MCF 10A (cell line): Measurements from ENCODE around the gene PLIN5. TPM values are rescaled to one million over a fixed set of nuclear protein-coding genes. Genes with fewer than 3 reads are reported as not detected.

Experiments
- BruUV-seq: library from RNA; stranded (reverse); fragments of 400-500 nt; replicated peaks from 2 replicates; lab custom pipeline; 2021; lab: Mats Ljungman, UMichigan
- CTCF ChIA-PET: fragments of 300-600 bp; sonication (Branson Sonifier 250); formaldehyde crosslinking; extraction: SDS; loops from one replicate; lab custom pipeline; 2021; ENCODE audit warnings: antibody characterized with exemption, inconsistent platforms; lab: Yijun Ruan, JAX
- POLR2A ChIA-PET: fragments of 300-600, 350-650 bp; sonication (Branson Sonifier 250); formaldehyde crosslinking; extraction: SDS; loops from one replicate; lab custom pipeline; 2020; ENCODE audit warnings: antibody characterized with exemption, inconsistent platforms; lab: Yijun Ruan, JAX
- DNase-seq: peaks from one replicate; pipeline ENCODE4 v3.0.0-alpha.2; 2018; ENCODE audit not compliant: unreplicated experiment
- H3K27ac Mint-ChIP-seq: one replicate; pipeline ENCODE4 v1.8.0; 2022; ENCODE audit warnings: mild to moderate bottlenecking, low read depth, mixed read lengths; ENCODE audit not compliant: unreplicated experiment
- H3K27me3 Mint-ChIP-seq: one replicate; pipeline ENCODE4 v1.8.0; 2022; ENCODE audit warnings: mixed read lengths; ENCODE audit not compliant: insufficient read depth, unreplicated experiment
- H3K36me3 Mint-ChIP-seq: one replicate; pipeline ENCODE4 v1.8.0; 2022; ENCODE audit warnings: mild to moderate bottlenecking, moderate library complexity, mixed read lengths; ENCODE audit not compliant: insufficient read depth, unreplicated experiment
- H3K4me1 Mint-ChIP-seq: one replicate; pipeline ENCODE4 v1.8.0; 2022; ENCODE audit warnings: mixed read lengths; ENCODE audit not compliant: insufficient read depth, unreplicated experiment
- H3K4me3 Mint-ChIP-seq: one replicate; pipeline ENCODE4 v1.8.0; 2022; ENCODE audit warnings: mild to moderate bottlenecking, moderate library complexity, mixed read lengths; ENCODE audit not compliant: unreplicated experiment
- H3K9me3 Mint-ChIP-seq: one replicate; pipeline ENCODE4 v1.8.0; 2022; ENCODE audit warnings: mixed read lengths; ENCODE audit not compliant: unreplicated experiment
- intact Hi-C: fragments of 100-400 bp; cut with micrococcal nuclease; formaldehyde crosslinking; loops from 2 replicates; pipeline ENCODE4 v1.14.1; 2022
- total RNA-seq: library from RNA; stranded (reverse); gene quantifications from 2 replicates; pipeline ENCODE4 v1.2.3, GENCODE V29; 2022
- TF ChIP-seq, protein P1 (sequence below): fragments of 200-600 bp; IDR thresholded peaks from one replicate; pipeline ENCODE4 v1.8.0; 2022; ENCODE audit warnings: antibody characterized with exemption, mild to moderate bottlenecking; ENCODE audit not compliant: unreplicated experiment

PLIN5 gene
- total RNA-seq, 1 experiment from 2014 or later: not detected

DNA sequence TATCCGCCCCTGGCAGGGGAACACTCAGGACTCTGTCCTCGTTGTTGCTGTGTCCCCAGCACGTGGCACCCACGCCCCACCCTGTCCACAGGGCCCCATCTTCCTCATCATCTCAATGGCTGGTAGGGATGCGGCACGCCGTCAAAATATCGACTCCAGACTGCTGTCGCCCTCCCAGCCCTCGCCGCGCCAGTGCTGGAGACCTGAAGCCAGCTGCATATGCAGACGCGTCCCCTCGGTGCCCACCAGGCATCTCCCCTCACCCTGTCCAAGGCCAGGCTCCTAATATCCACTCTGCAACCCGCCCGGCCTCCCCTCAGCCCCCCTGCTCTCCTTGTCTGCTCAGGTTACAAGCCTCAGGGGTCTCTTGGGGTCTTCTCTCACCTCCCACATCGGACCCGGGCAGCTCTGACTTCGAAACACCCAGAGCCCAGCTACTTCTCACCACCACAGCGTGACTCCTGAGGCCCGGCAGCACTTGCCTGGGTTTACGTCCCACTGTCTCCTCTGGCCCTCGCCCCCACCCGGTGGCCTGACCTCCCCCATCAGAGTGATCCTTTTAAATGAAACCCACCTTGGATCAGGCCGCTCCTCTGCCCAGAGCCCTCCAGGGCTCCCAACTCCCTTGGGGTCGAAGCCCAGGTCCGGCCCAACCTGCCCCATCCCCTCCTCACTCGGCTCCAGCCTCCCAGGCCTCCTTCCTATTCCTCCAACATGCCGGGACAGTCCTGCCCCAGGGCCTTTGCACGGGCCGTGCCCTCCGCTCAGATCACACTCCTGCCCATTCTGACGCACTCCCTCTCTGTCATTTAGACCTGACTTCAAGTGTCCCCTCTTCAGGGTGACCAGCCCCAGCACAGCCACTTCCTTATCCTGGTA, 29.2 kb downstream of the PLIN5 start:
- H3K9me3 Mint-ChIP-seq: no peaks in the 10 kb centered on the region
- TF ChIP-seq, protein P1, sequence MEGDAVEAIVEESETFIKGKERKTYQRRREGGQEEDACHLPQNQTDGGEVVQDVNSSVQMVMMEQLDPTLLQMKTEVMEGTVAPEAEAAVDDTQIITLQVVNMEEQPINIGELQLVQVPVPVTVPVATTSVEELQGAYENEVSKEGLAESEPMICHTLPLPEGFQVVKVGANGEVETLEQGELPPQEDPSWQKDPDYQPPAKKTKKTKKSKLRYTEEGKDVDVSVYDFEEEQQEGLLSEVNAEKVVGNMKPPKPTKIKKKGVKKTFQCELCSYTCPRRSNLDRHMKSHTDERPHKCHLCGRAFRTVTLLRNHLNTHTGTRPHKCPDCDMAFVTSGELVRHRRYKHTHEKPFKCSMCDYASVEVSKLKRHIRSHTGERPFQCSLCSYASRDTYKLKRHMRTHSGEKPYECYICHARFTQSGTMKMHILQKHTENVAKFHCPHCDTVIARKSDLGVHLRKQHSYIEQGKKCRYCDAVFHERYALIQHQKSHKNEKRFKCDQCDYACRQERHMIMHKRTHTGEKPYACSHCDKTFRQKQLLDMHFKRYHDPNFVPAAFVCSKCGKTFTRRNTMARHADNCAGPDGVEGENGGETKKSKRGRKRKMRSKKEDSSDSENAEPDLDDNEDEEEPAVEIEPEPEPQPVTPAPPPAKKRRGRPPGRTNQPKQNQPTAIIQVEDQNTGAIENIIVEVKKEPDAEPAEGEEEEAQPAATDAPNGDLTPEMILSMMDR: no peak
- no TSS peak for BruUV-seq
- H3K36me3 Mint-ChIP-seq: peaks cover 10% of the 10 kb centered on the region
- intact Hi-C loops: no loop called here
- ChIA-PET POLR2A (interaction anchor here (0.6 to 0.8 kb wide), 2 partner anchors 74 to 466 kb away, joined by 3 to 4 read pairs; no protein-coding TSS in a partner anchor), CTCF (interaction anchor here (0.8 kb wide), 1 partner anchor 19 kb away, joined by 3 read pairs; no protein-coding TSS in a partner anchor)
- no peak overlapping the region for H3K27ac Mint-ChIP-seq
- no peak overlapping the region for H3K4me3 Mint-ChIP-seq
- DNase-seq: no peak
- no peaks in the 10 kb centered on the region for H3K27me3 Mint-ChIP-seq
- peaks cover 10% of the 10 kb centered on the region for H3K4me1 Mint-ChIP-seq

DNA sequence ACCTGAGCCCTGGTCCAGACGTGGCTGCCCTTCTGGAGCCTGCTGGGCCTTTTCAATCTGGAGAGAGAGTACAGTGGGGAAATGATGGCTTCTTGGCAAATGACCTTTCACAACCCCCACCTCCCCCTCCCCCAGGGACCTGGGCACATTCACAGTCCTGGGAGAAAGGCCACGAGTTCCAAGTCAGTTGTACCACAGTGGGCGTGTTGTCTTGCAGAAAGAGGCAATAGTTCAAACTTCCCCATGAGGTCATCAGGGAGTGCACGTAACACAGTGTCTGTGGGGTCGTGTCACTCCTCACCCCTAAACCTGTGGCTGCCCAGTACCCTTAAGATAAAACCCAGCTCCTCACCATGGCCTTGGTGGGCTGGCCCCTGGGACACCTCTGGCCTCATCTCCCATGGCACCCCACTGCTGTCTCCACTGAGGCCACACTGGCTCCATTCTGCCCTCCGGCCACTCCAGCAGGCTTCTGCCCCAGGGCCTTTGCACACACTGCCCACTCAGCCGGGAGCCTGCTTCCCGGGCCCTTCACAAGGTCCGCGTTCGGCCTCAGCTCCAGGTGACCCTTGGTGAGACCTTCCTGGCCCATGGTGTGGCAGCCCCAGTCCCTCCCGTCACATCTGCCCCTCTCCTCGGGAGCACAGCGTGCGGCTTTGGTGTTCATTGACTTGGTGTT, 30.0 kb downstream of the PLIN5 start:
- TF ChIP-seq, protein P1: no peak
- Mint-ChIP-seq H3K4me3 (no peak overlapping the region), H3K27ac (no peak overlapping the region), H3K27me3 (no peaks in the 10 kb centered on the region), H3K4me1 (peaks cover 10% of the 10 kb centered on the region), H3K9me3 (no peaks in the 10 kb centered on the region), H3K36me3 (peaks cover 17% of the 10 kb centered on the region)
- CTCF ChIA-PET: interaction anchor here (0.7 to 3.4 kb wide), 3 partner anchors 10 to 94 kb away, joined by 3 to 12 read pairs (median 9); no protein-coding TSS in a partner anchor
- DNase-seq: no peak
- POLR2A ChIA-PET: no interaction called here
- BruUV-seq: no TSS peak
- intact Hi-C loops: no loop called here

DNA sequence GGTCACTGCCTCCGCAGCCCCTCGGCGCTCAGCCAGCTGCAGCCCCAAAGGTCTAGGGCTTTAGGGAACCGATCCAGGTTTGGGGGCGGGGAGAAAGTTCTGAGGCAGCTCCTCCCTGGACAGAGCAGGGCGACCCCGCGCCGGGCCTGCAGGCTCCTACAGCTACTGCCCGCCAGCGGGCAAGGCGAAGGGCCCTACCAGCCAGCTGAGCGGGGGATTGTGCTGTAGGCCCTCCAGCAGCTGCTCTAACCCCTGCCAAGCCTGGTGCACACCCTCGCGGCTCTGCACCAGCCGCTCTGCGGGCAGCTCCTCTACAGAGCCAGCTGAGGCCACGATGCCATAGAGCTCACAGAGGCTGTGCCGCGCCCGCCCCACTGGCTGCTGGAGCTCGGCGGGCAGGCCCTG, 30.7 kb downstream of the PLIN5 start:
- TF ChIP-seq, protein P1: no peak
- H3K4me3 Mint-ChIP-seq: no peak overlapping the region
- intact Hi-C loops: no loop called here
- no peaks in the 10 kb centered on the region for H3K27me3 Mint-ChIP-seq
- no peaks in the 10 kb centered on the region for H3K9me3 Mint-ChIP-seq
- BruUV-seq: no TSS peak
- H3K27ac Mint-ChIP-seq: no peak overlapping the region
- H3K36me3 Mint-ChIP-seq: peaks cover 17% of the 10 kb centered on the region
- POLR2A ChIA-PET: no interaction called here
- peaks cover 10% of the 10 kb centered on the region for H3K4me1 Mint-ChIP-seq
- no peak for DNase-seq
- CTCF ChIA-PET: interaction anchor here (1.0 to 3.4 kb wide), 3 partner anchors 9 to 21 kb away, joined by 3 to 12 read pairs (median 9); no protein-coding TSS in a partner anchor

DNA sequence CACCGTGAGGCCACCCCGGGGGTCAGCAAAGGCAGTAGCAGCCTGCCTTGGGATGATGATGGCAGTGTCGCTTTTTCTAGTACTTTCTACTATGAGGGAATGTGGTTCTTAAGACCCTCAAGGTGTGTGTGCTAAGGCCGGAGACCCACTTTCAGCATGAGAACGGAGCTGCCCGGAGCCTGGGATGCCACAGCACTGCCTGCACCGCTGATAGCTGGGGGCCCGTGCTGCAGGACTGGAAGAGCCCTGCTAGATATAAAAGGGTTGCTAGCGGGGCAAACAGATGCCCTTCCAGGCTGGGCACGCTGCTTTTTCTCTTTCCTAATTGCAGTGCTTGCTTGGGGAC, 31.2 kb downstream of the PLIN5 start:
- H3K36me3 Mint-ChIP-seq: peaks cover 17% of the 10 kb centered on the region
- no TSS peak for BruUV-seq

More for the DNA sequence above, 31.2 kb downstream of the PLIN5 start:
- intact Hi-C loops: no loop called here
- H3K27me3 Mint-ChIP-seq: no peaks in the 10 kb centered on the region
- POLR2A ChIA-PET: no interaction called here
- no peak overlapping the region for H3K4me3 Mint-ChIP-seq
- no peak for DNase-seq
- no peak overlapping the region for H3K27ac Mint-ChIP-seq
- TF ChIP-seq, protein P1: no peak
- CTCF ChIA-PET: interaction anchor here (1.0 to 3.4 kb wide), 3 partner anchors 8 to 22 kb away, joined by 3 to 12 read pairs (median 9); no protein-coding TSS in a partner anchor
- H3K4me1 Mint-ChIP-seq: peaks cover 10% of the 10 kb centered on the region
- no peaks in the 10 kb centered on the region for H3K9me3 Mint-ChIP-seq
